Neural cell (in vitro differentiated cells): ENCODE measurements around the gene MUL1. TPM values are rescaled to one million over a fixed set of nuclear protein-coding genes. Genes with fewer than 3 reads are reported as not detected.

ENCODE experiments used
- H2AFZ ChIP-seq: fragments of 200-600, 300-800 bp; sonication (generic), shearing (Covaris generic); 2 replicates; pipeline ENCODE4 v1.6.0; 2014; ENCODE audit warnings: low read depth, mild to moderate bottlenecking, antibody characterized with exemption, low read length, moderate library complexity
- H3F3A ChIP-seq: fragments of 200-600 bp; shearing (Covaris generic); 2 replicates; pipeline ENCODE4 v1.6.1; 2016; ENCODE audit warnings: mild to moderate bottlenecking, moderate library complexity, mixed read lengths, antibody characterized with exemption, low read length; ENCODE audit not compliant: insufficient read depth, poor library complexity, severe bottlenecking
- H3K27ac ChIP-seq: fragments of 200-600, 300-800 bp; sonication (generic), shearing (Covaris generic); 2 replicates; pipeline ENCODE4 v1.5.1; 2014; ENCODE audit warnings: mild to moderate bottlenecking, low read length, moderate library complexity
- H3K27me3 ChIP-seq: fragments of 300-800, 200-600 bp; sonication (generic), shearing (Covaris generic); 2 replicates; pipeline ENCODE4 v1.6.0; 2014; ENCODE audit warnings: mild to moderate bottlenecking, low read depth, low read length, moderate library complexity; ENCODE audit not compliant: insufficient read depth
- H3K36me3 ChIP-seq: fragments of 300-800, 200-600 bp; sonication (generic), shearing (Covaris generic); 2 replicates; pipeline ENCODE4 v1.5.1; 2014; ENCODE audit warnings: mild to moderate bottlenecking, antibody characterized with exemption, low read length, moderate library complexity; ENCODE audit not compliant: insufficient read depth
- H3K4me2 ChIP-seq: fragments of 300-800, 200-600 bp; sonication (generic), shearing (Covaris generic); 2 replicates; pipeline ENCODE4 v1.6.0; 2014; ENCODE audit warnings: mild to moderate bottlenecking, low read length
- H3K4me3 ChIP-seq: fragments of 300-800, 200-600 bp; sonication (generic), shearing (Covaris generic); 2 replicates; pipeline ENCODE4 v1.5.1; 2014; ENCODE audit warnings: mild to moderate bottlenecking, low read length, moderate library complexity
- H3K79me2 ChIP-seq: fragments of 200-600 bp; shearing (Covaris generic); replicated peaks from 2 replicates; pipeline ENCODE4 v1.6.0; 2014; ENCODE audit warnings: mild to moderate bottlenecking, low read length, moderate library complexity; ENCODE audit not compliant: insufficient read depth
- H3K9ac ChIP-seq: fragments of 300-800, 200-600 bp; sonication (generic), shearing (Covaris generic); 2 replicates; pipeline ENCODE4 v1.6.1; 2016; ENCODE audit warnings: mild to moderate bottlenecking, low read length, mixed read lengths
- H3K9me2 ChIP-seq: fragments of 200-600 bp; shearing (Covaris generic); 2 replicates; pipeline ENCODE4 v1.6.1; 2016; ENCODE audit warnings: mild to moderate bottlenecking, low read length, mixed read lengths; ENCODE audit not compliant: insufficient read depth
- H3K9me3 ChIP-seq: fragments of 200-600, 300-800 bp; sonication (generic), shearing (Covaris generic); 2 replicates; pipeline ENCODE4 v1.6.1; 2016; ENCODE audit warnings: mild to moderate bottlenecking, mixed run types, low read length, moderate library complexity, mixed read lengths
- H4K20me1 ChIP-seq: fragments of 200-600 bp; shearing (Covaris generic); 2 replicates; pipeline ENCODE4 v1.6.1; 2016; ENCODE audit warnings: mild to moderate bottlenecking, mixed run types; ENCODE audit not compliant: insufficient read depth
- EP300 ChIP-seq: fragments of 450-650 bp; conservative IDR thresholded peaks from 2 replicates; pipeline ENCODE4 v1.6.1; 2014; ENCODE audit warnings: antibody characterized with exemption, mild to moderate bottlenecking, moderate library complexity; ENCODE audit not compliant: poor library complexity, severe bottlenecking
- EZH2 ChIP-seq: fragments of 200-600, 300-800 bp; shearing (Covaris generic), sonication (generic); IDR thresholded peaks from 2 replicates; pipeline ENCODE4 v1.6.1; 2014; ENCODE audit warnings: antibody characterized with exemption, low read length, borderline replicate concordance, mild to moderate bottlenecking; ENCODE audit not compliant: insufficient read depth, poor library complexity, severe bottlenecking
- MXI1 ChIP-seq: fragments of 450-650 bp; conservative IDR thresholded peaks from 2 replicates; pipeline ENCODE4 v1.6.1; 2014; ENCODE audit warnings: antibody characterized with exemption, mild to moderate bottlenecking; ENCODE audit not compliant: poor library complexity, severe bottlenecking
- POLR2AphosphoS5 ChIP-seq: IDR thresholded peaks from 2 replicates; pipeline ENCODE4 v1.6.1; 2012
- RAD21 ChIP-seq: fragments of 450-650 bp; conservative IDR thresholded peaks from 2 replicates; pipeline ENCODE4 v1.6.1; 2014; ENCODE audit warnings: antibody characterized with exemption, mild to moderate bottlenecking, moderate library complexity
- REST ChIP-seq: IDR thresholded peaks from 2 replicates; pipeline ENCODE4 v1.6.1; 2012; ENCODE audit warnings: borderline replicate concordance
- SMC3 ChIP-seq: fragments of 450-650 bp; conservative IDR thresholded peaks from 2 replicates; pipeline ENCODE4 v1.6.1; 2014; ENCODE audit warnings: antibody characterized with exemption, mild to moderate bottlenecking, moderate library complexity; ENCODE audit not compliant: poor library complexity
- TAF1 ChIP-seq: IDR thresholded peaks from 2 replicates; pipeline ENCODE4 v1.6.1; 2012; ENCODE audit warnings: low read depth
- polyA plus RNA-seq: library from polyadenylated mRNA; depleted of rRNA; stranded (reverse); fragments of >200 nt; gene quantifications from 2 replicates; pipeline ENCODE4 v1.2.3, GENCODE V29; 2014
- TF ChIP-seq, protein P1 (sequence below): fragments of 450-650 bp; IDR thresholded peaks from 2 replicates; pipeline ENCODE4 v1.5.1; 2014; ENCODE audit warnings: antibody characterized with exemption, mild to moderate bottlenecking, moderate library complexity; ENCODE audit not compliant: poor library complexity, severe bottlenecking

MUL1 gene
- polyA plus RNA-seq, 1 donor from 2014 or later = 13.5 TPM

DNA sequence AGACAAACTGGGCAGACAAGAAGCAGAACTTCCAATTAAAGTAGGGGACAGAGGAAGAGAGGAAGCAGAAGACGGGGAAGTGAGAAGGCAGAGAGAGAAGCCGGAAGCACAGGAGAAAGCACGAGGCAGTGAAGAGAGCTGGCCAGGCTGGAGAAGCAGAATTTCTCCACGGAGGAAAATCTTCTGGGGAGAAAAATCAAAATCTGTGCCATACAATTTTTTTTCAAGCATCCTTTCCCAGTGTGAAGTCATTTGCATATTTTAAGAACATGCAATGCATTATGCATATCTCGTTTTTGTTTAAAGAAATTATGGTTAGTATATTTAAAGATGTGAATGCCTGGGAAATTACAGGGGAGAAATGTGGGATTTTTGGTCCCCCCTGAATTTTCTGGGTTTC is 14.6 kb downstream of the MUL1 start:
- no peak overlapping the region for H3K4me3 ChIP-seq
- no peaks in the 10 kb centered on the region for H3K36me3 ChIP-seq
- no peaks in the 10 kb centered on the region for H4K20me1 ChIP-seq
- TF ChIP-seq MXI1 (no peak), EP300 (no peak), RAD21 (no peak), TAF1 (no peak), REST (no peak), EZH2 (no peak), POLR2AphosphoS5 (no peak), SMC3 (no peak)
- TF ChIP-seq, protein P1, sequence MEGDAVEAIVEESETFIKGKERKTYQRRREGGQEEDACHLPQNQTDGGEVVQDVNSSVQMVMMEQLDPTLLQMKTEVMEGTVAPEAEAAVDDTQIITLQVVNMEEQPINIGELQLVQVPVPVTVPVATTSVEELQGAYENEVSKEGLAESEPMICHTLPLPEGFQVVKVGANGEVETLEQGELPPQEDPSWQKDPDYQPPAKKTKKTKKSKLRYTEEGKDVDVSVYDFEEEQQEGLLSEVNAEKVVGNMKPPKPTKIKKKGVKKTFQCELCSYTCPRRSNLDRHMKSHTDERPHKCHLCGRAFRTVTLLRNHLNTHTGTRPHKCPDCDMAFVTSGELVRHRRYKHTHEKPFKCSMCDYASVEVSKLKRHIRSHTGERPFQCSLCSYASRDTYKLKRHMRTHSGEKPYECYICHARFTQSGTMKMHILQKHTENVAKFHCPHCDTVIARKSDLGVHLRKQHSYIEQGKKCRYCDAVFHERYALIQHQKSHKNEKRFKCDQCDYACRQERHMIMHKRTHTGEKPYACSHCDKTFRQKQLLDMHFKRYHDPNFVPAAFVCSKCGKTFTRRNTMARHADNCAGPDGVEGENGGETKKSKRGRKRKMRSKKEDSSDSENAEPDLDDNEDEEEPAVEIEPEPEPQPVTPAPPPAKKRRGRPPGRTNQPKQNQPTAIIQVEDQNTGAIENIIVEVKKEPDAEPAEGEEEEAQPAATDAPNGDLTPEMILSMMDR = no peak
- H2AFZ ChIP-seq = no peak overlapping the region
- H3F3A ChIP-seq = no peaks in the 10 kb centered on the region
- H3K9me2 ChIP-seq = no peaks in the 10 kb centered on the region
- no peak overlapping the region for H3K9ac ChIP-seq
- H3K27me3 ChIP-seq = no peaks in the 10 kb centered on the region
- no peaks in the 10 kb centered on the region for H3K9me3 ChIP-seq
- H3K27ac ChIP-seq = no peak overlapping the region
- no peak overlapping the region for H3K4me2 ChIP-seq
- H3K79me2 ChIP-seq = no peaks in the 10 kb centered on the region

DNA sequence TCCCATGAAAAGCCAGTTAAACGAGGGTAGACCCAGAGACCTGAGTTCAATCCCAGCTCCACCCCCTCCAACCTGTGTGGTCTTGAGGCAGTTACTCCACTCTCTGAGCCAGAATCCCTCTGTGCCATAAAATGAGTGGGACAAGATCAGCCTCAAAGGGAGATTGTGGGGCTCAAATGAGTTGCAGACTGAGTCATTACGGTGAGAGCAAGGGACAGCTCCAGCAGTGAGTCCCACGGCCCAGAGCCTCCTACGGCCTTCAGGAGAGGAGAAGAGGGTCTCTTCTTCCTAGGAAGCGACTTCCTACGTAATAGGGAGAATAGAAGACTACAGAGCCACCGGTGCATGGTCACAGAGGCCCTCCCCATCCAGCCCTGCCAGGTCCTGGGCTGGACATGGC is 15.2 kb downstream of the MUL1 start:
- Histone ChIP-seq H3K9ac (no peak overlapping the region), H3F3A (no peaks in the 10 kb centered on the region), H3K36me3 (no peaks in the 10 kb centered on the region), H3K4me2 (no peak overlapping the region), H2AFZ (no peak overlapping the region), H4K20me1 (no peaks in the 10 kb centered on the region), H3K27ac (no peak overlapping the region), H3K9me2 (no peaks in the 10 kb centered on the region), H3K79me2 (no peaks in the 10 kb centered on the region), H3K4me3 (no peak overlapping the region), H3K9me3 (no peaks in the 10 kb centered on the region), H3K27me3 (no peaks in the 10 kb centered on the region)
- TF ChIP-seq EZH2 (no peak), EP300 (no peak), TAF1 (no peak), RAD21 (no peak), REST (no peak), MXI1 (no peak), SMC3 (no peak), POLR2AphosphoS5 (no peak)
- TF ChIP-seq, protein P1 = no peak
